NCI-H187 (cell line): ENCODE measurements around the gene ADARB2.

Experiments
- DNase-seq, 2 experiments: peaks; one replicate each; lab custom pipeline; 2025; lab: John Stamatoyannopoulos, UW

Gene ADARB2

GRCh38 chr10:1187855-1188557 is 549.3 kb downstream of the ADARB2 start:
- DNase-seq: no peak

GRCh38 chr10:1187151-1187854 is 550.0 kb downstream of the ADARB2 start:
- DNase-seq: no peak

- no peak for DNase-seq
Observed at GRCh38 chr10:1186683-1186990, 550.7 kb downstream of the ADARB2 start.

- no peak for DNase-seq
Observed at GRCh38 chr10:1185911-1186682, 551.2 kb downstream of the ADARB2 start.

- no peak for DNase-seq
Observed at GRCh38 chr10:1184541-1185430, 552.5 kb downstream of the ADARB2 start.

GRCh38 chr10:1183701-1184100 is 553.6 kb downstream of the ADARB2 start:
- DNase-seq: no peak

- no peak for DNase-seq
Observed at GRCh38 chr10:1183033-1183396, 554.3 kb downstream of the ADARB2 start.

- DNase-seq: no peak
Observed at GRCh38 chr10:1182280-1183032, 554.9 kb downstream of the ADARB2 start.

- DNase-seq: no peak
Observed at GRCh38 chr10:1180836-1181235, 556.5 kb downstream of the ADARB2 start.

GRCh38 chr10:1180071-1180730 is 557.1 kb downstream of the ADARB2 start:
- DNase-seq: no peak

GRCh38 chr10:1179346-1180070 is 557.8 kb downstream of the ADARB2 start:
- no peak for DNase-seq

- DNase-seq: no peak
Observed at GRCh38 chr10:1178506-1178905, 558.8 kb downstream of the ADARB2 start.

GRCh38 chr10:1177936-1178335 is 559.4 kb downstream of the ADARB2 start:
- DNase-seq: no peak

GRCh38 chr10:1175956-1176565 is 561.3 kb downstream of the ADARB2 start:
- no peak for DNase-seq

GRCh38 chr10:1174022-1174421 is 563.3 kb downstream of the ADARB2 start:
- DNase-seq: no peak

- no peak for DNase-seq
Observed at GRCh38 chr10:1173091-1173490, 564.2 kb downstream of the ADARB2 start.

GRCh38 chr10:1172256-1172984 is 564.9 kb downstream of the ADARB2 start:
- no peak for DNase-seq

- no peak for DNase-seq
Observed at GRCh38 chr10:1171586-1171985, 565.7 kb downstream of the ADARB2 start.

GRCh38 chr10:1171182-1171581 is 566.1 kb downstream of the ADARB2 start:
- no peak for DNase-seq
